ENCODE data around the gene CSNK1E.

The CSNK1E gene

DNA sequence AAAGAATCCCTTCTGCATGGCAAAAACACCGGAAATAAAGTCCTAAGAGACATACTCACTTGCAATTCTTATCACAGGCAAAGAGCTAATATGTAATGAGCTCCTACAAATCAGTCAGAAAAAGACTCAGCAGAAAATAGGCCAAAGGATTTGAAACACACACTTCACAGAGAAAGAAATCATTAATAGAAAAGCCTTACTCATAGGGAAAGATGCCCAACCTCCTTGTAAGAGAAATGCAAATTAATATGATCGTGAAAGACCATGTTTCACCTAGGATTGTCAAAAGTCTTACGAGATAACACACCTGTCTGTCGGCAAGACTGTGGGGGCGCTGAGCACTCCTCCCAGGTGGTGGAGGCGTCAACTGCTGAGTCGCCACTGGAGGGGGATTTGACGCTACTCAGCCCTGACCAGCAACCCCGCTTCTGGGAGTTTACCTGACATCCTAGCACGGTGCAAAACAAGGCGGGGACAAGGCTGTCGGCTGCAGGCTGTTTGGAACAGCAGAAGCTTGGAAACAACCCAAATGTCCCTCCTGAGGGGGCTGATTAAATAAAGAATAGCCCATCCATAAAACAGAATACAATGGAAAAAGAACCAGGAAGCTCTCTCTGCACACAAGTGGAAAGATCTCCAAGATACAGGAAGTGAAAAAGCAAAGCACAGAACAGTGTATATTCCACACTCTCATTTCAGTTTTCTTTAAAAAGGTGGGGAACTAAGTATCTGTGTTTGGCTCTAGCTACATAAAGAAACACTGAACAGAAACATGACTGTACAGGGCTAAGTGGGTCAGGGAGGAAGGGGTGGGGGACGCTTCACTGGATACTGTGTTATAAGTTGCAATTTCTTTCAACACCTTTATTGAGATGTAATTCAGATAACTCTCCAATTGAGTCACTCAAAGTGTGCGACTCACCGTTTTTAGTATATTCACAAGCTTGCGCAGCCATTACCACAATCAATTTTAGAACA lies 11.5 kb downstream of the CSNK1E start:
- no peak for DNase-seq (ENCODE audit: low spot score)

- no peak for DNase-seq (ENCODE audit: low spot score)
Measured at GRCh38 chr22:38304526-38304925, 12.7 kb downstream of the CSNK1E start.

DNA sequence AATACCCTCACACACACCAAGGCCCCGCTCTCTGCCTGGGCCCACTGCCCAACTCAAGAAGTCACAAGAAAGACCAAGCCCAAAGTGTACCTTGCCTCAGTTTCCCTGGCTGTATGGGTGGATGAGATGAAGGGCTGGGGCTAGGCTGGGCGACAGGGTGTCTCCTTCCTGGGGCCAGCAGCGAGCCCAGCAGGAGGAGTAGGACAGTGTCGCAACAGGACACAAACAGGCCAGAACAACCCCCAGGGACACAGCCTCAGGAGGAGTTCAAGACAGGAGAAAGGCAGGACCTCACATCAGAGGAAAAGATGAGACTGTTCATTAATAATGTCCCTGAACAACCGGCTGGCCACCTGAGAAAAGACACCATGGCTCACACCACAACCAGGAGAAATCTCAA lies 13.3 kb downstream of the CSNK1E start:
- no peak for DNase-seq (ENCODE audit: low spot score)

DNA sequence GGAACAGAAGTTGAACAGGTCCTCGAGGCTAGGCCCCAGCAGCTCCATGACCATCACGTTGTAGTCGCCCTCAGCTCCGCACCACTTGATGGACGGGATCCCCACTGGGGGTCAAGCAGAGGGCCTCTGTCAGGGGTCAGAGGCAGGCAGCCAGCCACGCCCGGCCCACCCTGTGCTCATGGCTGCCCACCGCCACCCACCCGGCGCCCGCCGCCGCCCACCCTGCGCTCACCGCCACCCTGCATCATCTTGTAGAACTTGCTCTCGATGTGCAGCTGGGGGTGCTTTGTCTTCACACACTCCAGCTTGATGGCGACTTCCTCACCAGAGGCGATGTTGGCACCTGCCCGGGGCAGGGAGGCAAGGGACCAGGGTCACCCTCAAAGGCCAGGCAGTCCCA lies 14.3 kb downstream of the CSNK1E start:
- no peak for DNase-seq (ENCODE audit: low spot score)

DNA sequence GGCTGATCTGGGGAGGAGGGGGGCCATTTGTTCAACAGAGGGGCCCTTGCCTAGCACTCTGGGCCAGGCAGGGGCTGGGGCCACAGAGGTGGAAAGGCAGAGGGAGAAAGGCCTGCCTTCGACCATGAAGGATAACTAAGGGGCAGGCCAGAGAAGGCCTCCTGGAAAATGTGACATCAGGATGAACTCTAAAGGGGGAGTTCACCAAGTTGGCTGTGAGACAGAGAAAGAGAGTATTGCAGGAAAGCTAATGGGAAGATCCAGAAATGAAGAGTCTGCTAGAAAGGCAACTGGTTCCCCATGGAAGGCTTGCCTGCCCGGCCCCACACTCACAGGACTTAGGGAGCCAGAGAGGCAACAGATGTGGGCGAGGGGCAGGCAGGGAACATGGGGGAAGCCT lies 16.3 kb downstream of the CSNK1E start:
- no peak for DNase-seq (ENCODE audit: low spot score)

GRCh38 chr22:38300197-38300945 lies 16.9 kb downstream of the CSNK1E start:
- DNase-seq (ENCODE audit: low spot score): no peak

DNA sequence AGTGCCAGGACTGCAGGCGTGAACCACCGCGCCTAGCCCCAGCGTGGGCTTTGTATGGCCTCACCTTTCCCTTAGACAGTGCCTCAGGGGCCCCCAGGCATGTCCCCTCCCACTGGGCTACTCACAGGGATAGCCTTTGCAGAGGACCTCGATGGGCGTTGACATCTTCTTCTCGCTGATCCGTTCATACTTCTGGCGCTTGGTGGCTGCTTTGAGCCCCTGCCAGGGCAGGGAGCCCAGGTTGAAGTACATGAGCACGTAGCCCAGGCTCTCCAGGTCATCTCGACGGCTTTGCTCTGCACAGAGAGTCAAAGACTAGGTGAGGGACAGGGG lies 17.5 kb downstream of the CSNK1E start:
- DNase-seq (ENCODE audit: low spot score): no peak

GRCh38 chr22:38298312-38299005 lies 18.8 kb downstream of the CSNK1E start:
- no peak for DNase-seq (ENCODE audit: low spot score)

- DNase-seq (ENCODE audit: low spot score): no peak
Measured at GRCh38 chr22:38296372-38296771, 20.9 kb downstream of the CSNK1E start.

DNA sequence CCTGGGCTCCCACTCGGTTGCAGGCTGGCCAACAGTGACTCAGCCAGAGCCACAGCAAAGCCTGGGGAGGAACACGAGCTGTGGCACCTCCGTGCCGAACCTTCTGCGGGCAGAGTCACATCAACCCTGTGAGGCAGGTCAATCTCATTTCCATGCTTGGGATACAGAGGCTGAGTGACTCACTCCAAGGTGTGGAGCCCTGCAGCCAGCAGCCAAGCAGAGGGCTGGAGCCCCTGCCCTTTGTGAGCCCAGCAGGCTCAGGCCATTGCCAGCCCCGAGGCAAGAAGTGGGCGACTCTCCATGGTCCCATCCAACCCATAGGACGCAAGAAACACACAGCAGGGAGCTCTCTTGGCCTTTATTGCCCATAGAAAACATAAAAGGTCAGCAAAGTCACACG lies 21.4 kb downstream of the CSNK1E start:
- DNase-seq (ENCODE audit: low spot score): no peak

- DNase-seq (ENCODE audit: low spot score): no peak
Measured at GRCh38 chr22:38295339-38295738, 21.9 kb downstream of the CSNK1E start.

DNA sequence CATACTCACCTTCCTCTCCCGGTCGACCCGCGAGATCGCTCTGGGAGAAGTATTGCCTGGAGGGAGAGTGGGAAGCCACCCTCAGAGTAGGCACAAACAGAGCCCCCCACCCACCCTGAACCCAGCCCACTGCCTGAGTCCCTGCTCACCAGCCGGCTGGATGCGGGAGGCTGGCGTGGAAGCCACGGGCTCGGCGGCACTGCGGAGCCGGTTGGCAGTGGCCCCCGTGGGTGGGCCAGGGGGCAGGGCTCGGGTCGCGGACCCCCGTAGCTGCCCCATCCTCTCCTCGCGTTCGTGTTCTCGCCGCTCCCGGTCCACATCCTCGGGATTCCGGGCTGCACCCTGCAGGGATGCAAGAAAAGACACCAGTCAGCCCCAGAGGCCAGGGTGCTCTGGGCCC lies 23.0 kb downstream of the CSNK1E start:
- no peak for DNase-seq (ENCODE audit: low spot score)

DNA sequence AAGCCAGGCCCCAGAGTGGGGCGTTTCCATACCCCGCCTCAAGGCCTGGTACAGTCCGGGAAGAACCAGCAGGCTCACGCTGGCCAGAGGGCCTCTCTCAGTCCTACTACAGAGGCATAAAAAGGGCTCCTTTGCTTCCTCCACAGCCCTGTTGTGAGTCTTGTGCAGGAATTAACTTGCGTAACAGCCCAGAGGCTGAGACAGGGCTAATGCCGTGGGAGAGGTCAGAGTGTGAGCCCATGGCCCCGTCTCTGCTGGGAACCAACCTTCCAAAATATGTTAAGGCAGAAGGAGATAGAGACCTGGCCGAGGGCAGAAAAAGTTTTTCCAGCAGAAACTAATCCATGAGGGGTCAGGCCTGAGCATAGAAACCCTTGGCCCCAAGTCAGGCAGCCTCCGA lies 24.5 kb downstream of the CSNK1E start:
- DNase-seq (ENCODE audit: low spot score): no peak

DNA sequence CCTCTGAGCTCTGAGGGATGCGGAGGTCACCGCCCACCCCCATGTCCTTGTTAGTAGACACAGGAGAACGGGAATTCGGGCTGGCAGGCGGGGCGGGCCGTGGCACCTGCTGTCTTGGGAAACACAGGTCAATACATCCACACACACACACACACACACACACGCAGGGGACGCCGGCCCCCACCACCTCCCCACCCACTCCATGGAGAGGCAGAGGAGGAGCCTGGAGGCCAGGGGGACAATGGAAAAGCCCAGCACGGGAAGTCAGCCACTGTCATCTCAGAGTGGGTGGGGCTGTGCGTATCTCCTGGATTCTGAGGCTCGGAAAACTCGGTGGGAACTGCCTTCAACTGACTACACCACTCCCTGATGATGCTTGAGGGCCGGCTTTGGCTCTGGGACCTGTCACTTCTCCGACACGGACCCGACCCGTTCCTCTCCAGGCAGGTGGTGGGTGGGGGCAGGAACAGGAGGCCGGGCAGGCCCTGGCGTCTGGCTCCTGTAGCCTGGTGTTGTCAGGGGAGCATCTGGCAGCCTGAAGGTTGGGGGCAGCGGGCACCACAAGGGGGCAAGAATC lies 25.9 kb downstream of the CSNK1E start:
- no peak for DNase-seq (ENCODE audit: low spot score)

- DNase-seq (ENCODE audit: low spot score): no peak
Measured at GRCh38 chr22:38290347-38290746, 26.9 kb downstream of the CSNK1E start.

DNA sequence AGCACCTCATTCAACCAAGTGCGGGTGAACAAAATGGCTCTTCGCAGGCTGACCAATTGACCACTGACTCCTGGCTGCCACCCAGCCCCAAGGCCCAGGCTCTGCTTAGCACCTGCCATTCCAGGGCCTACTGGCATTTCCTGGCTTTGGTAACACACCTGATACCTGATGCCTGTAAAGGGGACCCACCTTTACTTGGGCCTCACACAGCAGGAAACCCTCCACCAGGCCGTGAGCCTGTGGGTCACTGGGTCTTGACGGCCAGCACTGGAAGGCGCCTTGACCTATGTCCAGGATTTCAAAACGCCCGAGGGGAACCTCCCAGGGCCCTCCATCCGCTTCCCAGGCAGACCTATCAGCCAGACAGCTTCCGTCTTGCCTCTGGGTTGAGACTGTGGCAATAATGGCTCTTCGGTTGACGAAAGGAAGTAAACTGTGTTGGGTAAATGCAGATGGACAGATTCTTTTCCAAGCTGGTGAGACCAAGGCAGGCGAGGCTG lies 27.6 kb downstream of the CSNK1E start:
- no peak for DNase-seq (ENCODE audit: low spot score)

DNA sequence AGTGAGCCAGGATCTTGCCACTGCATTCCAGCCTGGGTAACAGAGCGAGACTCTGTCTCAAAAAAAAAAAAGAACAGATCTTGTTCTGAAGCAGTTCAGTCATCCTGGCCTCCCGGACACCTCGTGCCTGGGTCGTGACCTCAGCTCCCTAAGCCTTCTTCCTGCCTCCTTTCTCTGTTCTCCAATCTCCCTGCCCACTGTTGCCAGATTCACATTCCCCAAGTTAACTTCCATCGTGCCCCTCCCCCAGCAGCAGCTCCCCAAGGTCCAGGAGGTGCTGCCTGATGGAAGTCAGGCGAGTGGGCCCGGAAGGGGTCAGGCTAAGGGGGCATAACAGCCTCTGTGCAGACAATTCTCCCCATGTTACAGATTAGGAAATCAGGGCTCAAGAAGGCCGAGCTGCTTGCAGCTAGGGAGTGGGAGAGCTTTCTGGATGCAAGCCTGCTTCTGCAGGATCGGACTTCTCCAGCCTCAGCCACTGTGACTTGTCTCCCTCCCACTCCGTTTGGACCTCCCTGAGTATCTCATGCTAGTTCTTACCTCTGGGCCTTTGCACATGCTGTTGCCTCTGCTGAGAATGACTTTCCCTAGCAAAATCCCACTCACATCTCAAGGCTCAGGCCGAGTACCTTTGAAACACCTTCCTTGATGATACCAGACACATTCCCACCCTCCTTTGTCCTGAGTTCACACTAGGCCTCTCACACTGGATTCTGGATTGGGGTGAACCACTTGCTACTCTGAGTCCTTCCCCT lies 30.1 kb downstream of the CSNK1E start:
- no peak for DNase-seq (ENCODE audit: low spot score)

- no peak for DNase-seq (ENCODE audit: low spot score)
Measured at GRCh38 chr22:38285018-38285417, 32.2 kb downstream of the CSNK1E start.

DNA sequence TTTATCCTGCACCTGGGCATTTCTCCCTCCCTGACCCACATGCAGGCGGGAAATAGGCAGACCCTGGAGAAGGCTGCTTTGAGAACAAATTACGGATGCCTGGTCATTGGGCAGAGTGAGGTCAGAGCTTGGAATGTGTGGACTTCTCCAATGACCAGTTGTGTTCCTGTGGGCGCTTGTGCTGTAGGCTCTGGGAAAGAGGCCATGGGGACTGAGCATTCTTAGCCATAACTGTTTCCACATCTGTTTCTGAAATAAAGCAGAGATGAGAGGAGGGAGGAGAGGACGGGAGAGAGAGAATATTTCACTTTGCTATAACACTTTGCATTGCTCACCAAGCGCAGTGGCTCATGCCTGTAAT lies 33.2 kb downstream of the CSNK1E start:
- DNase-seq (ENCODE audit: low spot score): no peak

GRCh38 chr22:38282397-38282796 lies 34.8 kb downstream of the CSNK1E start:
- DNase-seq (ENCODE audit: low spot score): no peak

DNA sequence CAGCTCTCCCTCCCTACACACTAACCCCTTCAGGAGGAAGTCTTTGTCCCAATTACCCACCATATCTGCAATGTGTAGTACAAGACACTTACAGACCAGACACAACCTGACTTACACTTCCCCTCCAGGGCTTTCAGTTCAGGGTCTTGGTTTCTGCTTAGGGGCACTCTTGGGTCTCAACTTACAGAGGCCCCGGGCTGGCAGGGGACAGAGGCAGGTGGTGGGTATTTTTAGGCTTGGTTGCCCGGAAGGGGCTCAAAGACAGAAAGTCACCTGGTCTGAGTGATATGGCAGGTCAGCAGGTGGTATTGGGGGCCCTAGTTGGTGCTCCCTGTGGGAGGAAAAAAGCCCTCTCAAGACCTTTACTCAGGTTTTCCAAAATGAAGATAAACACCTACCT lies 41.1 kb downstream of the CSNK1E start:
- no peak for DNase-seq (ENCODE audit: low spot score)
